ENCODE measurements around the gene GPR82.

GPR82 gene

GRCh38 chrX:41720125-41720779 lies 3.7 kb upstream of the GPR82 start:
- H3K27me3 ChIP-seq (ENCODE audit: control insufficient read depth, insufficient read depth, low read length): no peaks in the 10 kb centered on the region
- no peak overlapping the region for H3K9ac ChIP-seq (ENCODE audit: low read depth, low read length)
- H3K4me3 ChIP-seq (ENCODE audit: low read depth, low read length): no peak overlapping the region
- no peaks in the 10 kb centered on the region for H3K36me3 ChIP-seq (ENCODE audit: control insufficient read depth, insufficient read depth, low read length)
- no peaks in the 10 kb centered on the region for H3K4me1 ChIP-seq (ENCODE audit: control insufficient read depth, insufficient read depth, low read length)
- H3K9me3 ChIP-seq (ENCODE audit: control insufficient read depth, insufficient read depth, low read length): peaks cover 20% of the 10 kb centered on the region

- no peaks in the 10 kb centered on the region for H3K36me3 ChIP-seq (ENCODE audit: control insufficient read depth, insufficient read depth, low read length)
- H3K4me3 ChIP-seq (ENCODE audit: low read depth, low read length): no peak overlapping the region
- no peak overlapping the region for H3K9ac ChIP-seq (ENCODE audit: low read depth, low read length)
- peaks cover 14% of the 10 kb centered on the region for H3K9me3 ChIP-seq (ENCODE audit: control insufficient read depth, insufficient read depth, low read length)
- H3K4me1 ChIP-seq (ENCODE audit: control insufficient read depth, insufficient read depth, low read length): no peaks in the 10 kb centered on the region
- no peaks in the 10 kb centered on the region for H3K27me3 ChIP-seq (ENCODE audit: control insufficient read depth, insufficient read depth, low read length)
Observed at GRCh38 chrX:41721590-41721989, 2.4 kb upstream of the GPR82 start.

GRCh38 chrX:41722214-41722613 lies 1.8 kb upstream of the GPR82 start:
- H3K4me3 ChIP-seq (ENCODE audit: low read depth, low read length): no peak overlapping the region
- no peaks in the 10 kb centered on the region for H3K36me3 ChIP-seq (ENCODE audit: control insufficient read depth, insufficient read depth, low read length)
- peaks cover 13% of the 10 kb centered on the region for H3K9me3 ChIP-seq (ENCODE audit: control insufficient read depth, insufficient read depth, low read length)
- H3K27me3 ChIP-seq (ENCODE audit: control insufficient read depth, insufficient read depth, low read length): no peaks in the 10 kb centered on the region
- no peaks in the 10 kb centered on the region for H3K4me1 ChIP-seq (ENCODE audit: control insufficient read depth, insufficient read depth, low read length)
- no peak overlapping the region for H3K9ac ChIP-seq (ENCODE audit: low read depth, low read length)

GRCh38 chrX:41722816-41723618 lies 964 bp upstream of the GPR82 start:
- Histone ChIP-seq H3K4me1 (ENCODE audit: control insufficient read depth, insufficient read depth, low read length) (no peaks in the 10 kb centered on the region), H3K27me3 (ENCODE audit: control insufficient read depth, insufficient read depth, low read length) (no peaks in the 10 kb centered on the region), H3K36me3 (ENCODE audit: control insufficient read depth, insufficient read depth, low read length) (no peaks in the 10 kb centered on the region), H3K4me3 (ENCODE audit: low read depth, low read length) (no peak overlapping the region), H3K9me3 (ENCODE audit: control insufficient read depth, insufficient read depth, low read length) (peaks cover 8% of the 10 kb centered on the region), H3K9ac (ENCODE audit: low read depth, low read length) (no peak overlapping the region)

GRCh38 chrX:41728125-41728524 lies 4.1 kb downstream of the GPR82 start:
- Histone ChIP-seq H3K36me3 (ENCODE audit: control insufficient read depth, insufficient read depth, low read length) (no peaks in the 10 kb centered on the region), H3K9ac (ENCODE audit: low read depth, low read length) (no peak overlapping the region), H3K9me3 (ENCODE audit: control insufficient read depth, insufficient read depth, low read length) (no peaks in the 10 kb centered on the region), H3K27me3 (ENCODE audit: control insufficient read depth, insufficient read depth, low read length) (no peaks in the 10 kb centered on the region), H3K4me1 (ENCODE audit: control insufficient read depth, insufficient read depth, low read length) (no peaks in the 10 kb centered on the region), H3K4me3 (ENCODE audit: low read depth, low read length) (no peak overlapping the region)

DNA sequence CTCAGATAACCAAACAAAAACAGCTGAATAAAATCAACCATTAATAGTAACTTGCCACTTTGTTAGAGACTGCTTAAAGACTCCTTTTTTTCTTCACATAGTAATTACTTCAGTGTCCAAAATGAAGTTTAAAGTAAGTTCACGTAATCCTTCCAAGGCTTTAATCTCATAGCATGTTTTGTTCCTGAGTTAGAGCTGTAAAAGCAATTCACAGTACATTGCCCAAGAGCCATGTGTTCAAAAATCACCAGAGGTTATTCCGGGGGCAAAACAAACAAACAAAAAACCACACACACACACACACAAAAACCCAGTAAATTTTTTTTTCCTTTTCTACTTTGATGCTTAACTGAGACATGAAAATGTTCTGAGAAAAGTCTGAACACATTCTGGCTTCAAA lies 6.1 kb downstream of the GPR82 start:
- Histone ChIP-seq H3K27me3 (ENCODE audit: control insufficient read depth, insufficient read depth, low read length) (no peaks in the 10 kb centered on the region), H3K4me3 (ENCODE audit: low read depth, low read length) (no peak overlapping the region)

DNA sequence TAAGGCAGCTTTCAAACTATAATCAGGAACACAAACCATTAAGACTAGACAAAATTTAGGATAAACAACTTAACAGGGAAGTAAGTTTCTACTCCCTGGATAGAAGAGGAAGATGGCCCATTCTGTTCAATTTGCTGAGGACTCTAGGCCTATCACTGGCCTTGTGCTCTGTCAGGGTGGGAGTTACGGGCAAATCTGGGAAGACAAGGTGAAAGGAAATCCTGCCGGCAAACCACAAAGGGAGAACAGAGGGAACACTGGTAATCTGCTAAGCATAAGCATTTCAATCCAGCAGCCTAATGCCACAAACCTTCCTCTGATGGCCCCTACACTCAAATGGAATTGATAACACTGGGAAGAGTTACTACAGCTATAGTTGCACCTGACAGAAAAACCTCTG lies 8.3 kb downstream of the GPR82 start:
- Histone ChIP-seq H3K36me3 (ENCODE audit: control insufficient read depth, insufficient read depth, low read length) (no peaks in the 10 kb centered on the region), H3K9me3 (ENCODE audit: control insufficient read depth, insufficient read depth, low read length) (no peaks in the 10 kb centered on the region), H3K4me1 (ENCODE audit: control insufficient read depth, insufficient read depth, low read length) (no peaks in the 10 kb centered on the region), H3K4me3 (ENCODE audit: low read depth, low read length) (no peak overlapping the region), H3K27me3 (ENCODE audit: control insufficient read depth, insufficient read depth, low read length) (no peaks in the 10 kb centered on the region), H3K9ac (ENCODE audit: low read depth, low read length) (no peak overlapping the region)

More for the DNA sequence above, 6.1 kb downstream of the GPR82 start:
- H3K4me1 ChIP-seq (ENCODE audit: control insufficient read depth, insufficient read depth, low read length): no peaks in the 10 kb centered on the region
- no peaks in the 10 kb centered on the region for H3K36me3 ChIP-seq (ENCODE audit: control insufficient read depth, insufficient read depth, low read length)
- H3K9me3 ChIP-seq (ENCODE audit: control insufficient read depth, insufficient read depth, low read length): no peaks in the 10 kb centered on the region
- H3K9ac ChIP-seq (ENCODE audit: low read depth, low read length): no peak overlapping the region

GRCh38 chrX:41733939-41734338 lies 10.0 kb downstream of the GPR82 start:
- Histone ChIP-seq H3K9ac (ENCODE audit: low read depth, low read length) (no peak overlapping the region), H3K4me1 (ENCODE audit: control insufficient read depth, insufficient read depth, low read length) (no peaks in the 10 kb centered on the region), H3K4me3 (ENCODE audit: low read depth, low read length) (no peak overlapping the region), H3K27me3 (ENCODE audit: control insufficient read depth, insufficient read depth, low read length) (no peaks in the 10 kb centered on the region), H3K9me3 (ENCODE audit: control insufficient read depth, insufficient read depth, low read length) (no peaks in the 10 kb centered on the region), H3K36me3 (ENCODE audit: control insufficient read depth, insufficient read depth, low read length) (no peaks in the 10 kb centered on the region)

DNA sequence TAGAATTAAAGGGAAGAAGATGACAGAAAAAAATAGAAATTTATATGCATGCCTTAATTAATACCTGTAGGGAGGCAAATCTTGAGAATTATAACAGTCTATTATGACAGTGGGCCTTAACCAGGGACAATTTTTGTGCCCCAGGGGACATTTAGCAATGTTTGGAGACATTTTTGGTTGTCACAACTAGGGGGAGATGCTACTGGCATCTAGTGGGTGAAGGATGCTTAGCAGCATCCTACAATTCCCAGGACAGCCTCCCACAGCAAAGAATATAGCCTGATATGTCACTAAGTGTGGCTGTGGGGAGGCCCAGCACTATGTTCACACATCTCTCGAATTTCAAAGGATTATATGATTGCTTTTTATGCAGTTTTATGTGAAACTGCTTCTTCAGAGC lies 10.5 kb downstream of the GPR82 start:
- Histone ChIP-seq H3K4me3 (ENCODE audit: low read depth, low read length) (no peak overlapping the region), H3K36me3 (ENCODE audit: control insufficient read depth, insufficient read depth, low read length) (no peaks in the 10 kb centered on the region), H3K27me3 (ENCODE audit: control insufficient read depth, insufficient read depth, low read length) (no peaks in the 10 kb centered on the region), H3K9me3 (ENCODE audit: control insufficient read depth, insufficient read depth, low read length) (no peaks in the 10 kb centered on the region), H3K9ac (ENCODE audit: low read depth, low read length) (no peak overlapping the region), H3K4me1 (ENCODE audit: control insufficient read depth, insufficient read depth, low read length) (no peaks in the 10 kb centered on the region)

- Histone ChIP-seq H3K9me3 (ENCODE audit: control insufficient read depth, insufficient read depth, low read length) (no peaks in the 10 kb centered on the region), H3K27me3 (ENCODE audit: control insufficient read depth, insufficient read depth, low read length) (no peaks in the 10 kb centered on the region), H3K36me3 (ENCODE audit: control insufficient read depth, insufficient read depth, low read length) (no peaks in the 10 kb centered on the region), H3K4me1 (ENCODE audit: control insufficient read depth, insufficient read depth, low read length) (peaks cover 6% of the 10 kb centered on the region), H3K9ac (ENCODE audit: low read depth, low read length) (no peak overlapping the region), H3K4me3 (ENCODE audit: low read depth, low read length) (no peak overlapping the region)
Observed at GRCh38 chrX:41737065-41737464, 13.1 kb downstream of the GPR82 start.

DNA sequence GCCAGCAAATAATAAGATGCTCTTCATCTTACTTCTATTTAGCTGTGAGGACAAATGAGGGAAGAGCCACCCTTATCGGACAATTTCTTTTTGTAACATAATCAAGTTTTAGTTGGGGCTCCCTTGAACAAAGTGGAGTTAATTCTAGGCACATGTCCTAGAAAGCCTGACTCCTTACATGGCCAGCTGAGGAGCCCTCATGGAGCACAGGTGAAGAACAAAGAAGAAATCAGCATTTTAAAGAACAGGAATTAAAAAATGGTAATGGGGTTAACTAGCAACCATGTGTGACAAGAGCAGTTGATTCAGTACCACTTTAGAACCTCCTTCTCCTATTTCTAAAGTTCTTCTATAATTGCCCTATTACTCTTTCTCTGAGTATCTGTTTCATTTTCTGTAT lies 15.9 kb downstream of the GPR82 start:
- H3K36me3 ChIP-seq (ENCODE audit: control insufficient read depth, insufficient read depth, low read length): no peaks in the 10 kb centered on the region
- no peak overlapping the region for H3K4me3 ChIP-seq (ENCODE audit: low read depth, low read length)
- no peaks in the 10 kb centered on the region for H3K9me3 ChIP-seq (ENCODE audit: control insufficient read depth, insufficient read depth, low read length)
- no peaks in the 10 kb centered on the region for H3K27me3 ChIP-seq (ENCODE audit: control insufficient read depth, insufficient read depth, low read length)
- peaks cover 6% of the 10 kb centered on the region for H3K4me1 ChIP-seq (ENCODE audit: control insufficient read depth, insufficient read depth, low read length)
- no peak overlapping the region for H3K9ac ChIP-seq (ENCODE audit: low read depth, low read length)

GRCh38 chrX:41750716-41751115 lies 26.7 kb downstream of the GPR82 start:
- H3K4me3 ChIP-seq (ENCODE audit: low read depth, low read length): no peak overlapping the region
- no peaks in the 10 kb centered on the region for H3K36me3 ChIP-seq (ENCODE audit: control insufficient read depth, insufficient read depth, low read length)
- no peaks in the 10 kb centered on the region for H3K27me3 ChIP-seq (ENCODE audit: control insufficient read depth, insufficient read depth, low read length)
- H3K4me1 ChIP-seq (ENCODE audit: control insufficient read depth, insufficient read depth, low read length): peaks cover 3% of the 10 kb centered on the region
- no peak overlapping the region for H3K9ac ChIP-seq (ENCODE audit: low read depth, low read length)
- no peaks in the 10 kb centered on the region for H3K9me3 ChIP-seq (ENCODE audit: control insufficient read depth, insufficient read depth, low read length)
